HG03460 (cell line): Measurements from ENCODE around the gene USP21.

ENCODE experiments used
- ATAC-seq: cut with Tn5 transposase; IDR thresholded peaks from one replicate; pipeline ENCODE4 v1.9.1; 2021; ENCODE audit not compliant: unreplicated experiment

USP21 gene

GRCh38 chr1:161132410-161133219 is 26.7 kb upstream of the USP21 start, which contains the start of gene DEDD:
TSS of gene DEDD (minus strand) at chr1:161132667. CDS start at chr1:161124462, 8,205 bp downstream.
- peak; percentile 94 for ATAC-seq

GRCh38 chr1:161133220-161133740 is 26.0 kb upstream of the USP21 start:
- ATAC-seq = no peak

GRCh38 chr1:161137881-161138280 is 21.4 kb upstream of the USP21 start:
- no peak for ATAC-seq

- ATAC-seq = no peak
Observed at GRCh38 chr1:161138431-161138830, 20.9 kb upstream of the USP21 start.

GRCh38 chr1:161139766-161140165 is 19.5 kb upstream of the USP21 start:
- ATAC-seq = no peak

DNA sequence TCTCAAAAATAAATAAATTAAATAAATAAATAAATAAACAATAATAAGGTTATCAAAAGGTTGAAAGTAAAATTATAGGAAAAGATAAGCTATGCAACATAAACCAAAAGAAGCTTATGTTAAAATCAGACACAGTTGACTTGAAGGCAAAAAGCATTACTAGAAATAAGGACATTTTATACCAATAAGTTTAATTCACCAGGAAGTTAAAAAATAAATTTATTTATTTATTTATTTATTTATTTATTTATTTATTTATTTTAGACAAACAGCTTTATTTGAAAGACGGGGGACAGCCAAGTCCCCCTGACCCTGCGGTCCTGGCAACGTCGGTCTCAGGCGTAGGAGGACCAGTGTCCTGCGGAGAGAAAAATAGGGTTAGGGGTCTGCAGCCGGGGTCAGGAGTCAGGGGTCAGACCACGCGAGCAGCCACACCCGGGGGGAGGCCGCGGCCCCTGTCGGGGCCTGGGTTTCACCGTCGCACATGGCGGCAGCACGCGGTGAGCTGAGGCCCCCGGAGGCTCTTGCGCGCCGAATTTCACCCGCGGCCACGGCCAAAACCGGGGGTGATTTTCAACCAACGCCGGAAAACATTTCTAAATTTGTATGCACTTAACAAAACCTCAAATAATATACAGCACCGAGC is 18.4 kb upstream of the USP21 start:
- no peak for ATAC-seq

- no peak for ATAC-seq
Observed at GRCh38 chr1:161145832-161146231, 13.5 kb upstream of the USP21 start.

- ATAC-seq = peak; percentile 7
Observed at GRCh38 chr1:161153176-161153575, 6.1 kb upstream of the USP21 start.

GRCh38 chr1:161153682-161154337 is 5.5 kb upstream of the USP21 start, which contains the start of gene UFC1:
TSS of gene UFC1 (plus strand) at chr1:161153978. CDS start at chr1:161153998, 20 bp downstream.
- peak; percentile 83 for ATAC-seq

- ATAC-seq = no peak
Observed at GRCh38 chr1:161157867-161158266, 1.4 kb upstream of the USP21 start.

GRCh38 chr1:161158316-161159010 is 837 bp upstream of the USP21 start:
- ATAC-seq = no peak

DNA sequence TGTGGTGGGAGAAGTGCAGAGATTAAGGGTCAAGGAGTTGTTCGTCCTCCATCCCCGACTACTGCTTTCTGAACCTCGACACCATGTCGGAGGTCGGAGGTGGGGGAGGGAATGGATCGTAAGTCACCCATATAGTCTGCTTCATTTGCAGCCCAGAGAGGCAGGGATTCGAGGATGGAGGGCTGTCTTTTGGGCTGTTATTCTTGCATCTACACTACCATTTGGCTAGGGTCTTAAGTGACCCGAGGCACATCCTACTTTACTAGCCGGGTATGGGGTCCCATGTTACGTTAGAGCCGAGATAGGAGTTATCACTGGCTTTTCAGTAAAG is 578 bp downstream of the USP21 start:
- no peak for ATAC-seq

GRCh38 chr1:161160671-161161145 is 1.4 kb downstream of the USP21 start:
- ATAC-seq = no peak

DNA sequence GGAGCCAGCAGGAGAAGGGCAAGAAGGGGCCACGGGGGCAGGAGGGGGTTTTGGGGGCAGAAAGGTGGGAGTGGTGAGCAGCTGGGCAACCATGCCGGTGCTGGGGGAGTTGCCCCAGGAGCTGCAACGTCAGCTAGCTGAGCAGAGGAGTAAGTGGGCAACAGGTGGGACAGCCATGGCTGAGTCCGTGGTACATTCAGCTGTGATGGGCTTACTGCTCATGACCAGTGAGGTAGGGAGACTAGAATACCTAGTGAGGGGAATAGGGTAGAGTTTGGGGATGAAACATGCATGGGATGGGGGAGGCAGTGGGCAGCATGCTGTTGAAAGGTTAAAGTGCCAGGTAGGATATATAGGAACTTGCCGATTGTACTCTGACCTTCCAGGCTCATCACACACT is 2.4 kb downstream of the USP21 start:
- ATAC-seq = no peak

GRCh38 chr1:161162052-161162451 is 2.8 kb downstream of the USP21 start:
- no peak for ATAC-seq

DNA sequence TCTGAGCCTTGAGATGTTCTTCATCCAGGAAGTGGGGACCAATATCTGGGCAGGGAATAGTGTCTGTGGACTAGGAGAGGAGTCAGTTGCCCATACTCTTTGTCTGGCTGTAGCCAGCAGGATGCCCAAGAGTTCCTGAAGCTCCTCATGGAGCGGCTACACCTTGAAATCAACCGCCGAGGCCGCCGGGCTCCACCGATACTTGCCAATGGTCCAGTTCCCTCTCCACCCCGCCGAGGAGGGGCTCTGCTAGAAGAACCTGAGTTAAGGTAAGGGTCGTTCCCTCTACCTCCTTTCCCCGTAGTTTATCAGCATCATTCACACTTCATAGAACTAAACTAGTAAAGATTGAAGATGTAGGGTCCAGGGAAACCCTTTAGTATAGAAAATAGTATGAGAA is 3.5 kb downstream of the USP21 start:
- ATAC-seq = no peak

- ATAC-seq = no peak
Observed at GRCh38 chr1:161163793-161164192, 4.5 kb downstream of the USP21 start.

- ATAC-seq = no peak
Observed at GRCh38 chr1:161164901-161165610, 5.8 kb downstream of the USP21 start.

DNA sequence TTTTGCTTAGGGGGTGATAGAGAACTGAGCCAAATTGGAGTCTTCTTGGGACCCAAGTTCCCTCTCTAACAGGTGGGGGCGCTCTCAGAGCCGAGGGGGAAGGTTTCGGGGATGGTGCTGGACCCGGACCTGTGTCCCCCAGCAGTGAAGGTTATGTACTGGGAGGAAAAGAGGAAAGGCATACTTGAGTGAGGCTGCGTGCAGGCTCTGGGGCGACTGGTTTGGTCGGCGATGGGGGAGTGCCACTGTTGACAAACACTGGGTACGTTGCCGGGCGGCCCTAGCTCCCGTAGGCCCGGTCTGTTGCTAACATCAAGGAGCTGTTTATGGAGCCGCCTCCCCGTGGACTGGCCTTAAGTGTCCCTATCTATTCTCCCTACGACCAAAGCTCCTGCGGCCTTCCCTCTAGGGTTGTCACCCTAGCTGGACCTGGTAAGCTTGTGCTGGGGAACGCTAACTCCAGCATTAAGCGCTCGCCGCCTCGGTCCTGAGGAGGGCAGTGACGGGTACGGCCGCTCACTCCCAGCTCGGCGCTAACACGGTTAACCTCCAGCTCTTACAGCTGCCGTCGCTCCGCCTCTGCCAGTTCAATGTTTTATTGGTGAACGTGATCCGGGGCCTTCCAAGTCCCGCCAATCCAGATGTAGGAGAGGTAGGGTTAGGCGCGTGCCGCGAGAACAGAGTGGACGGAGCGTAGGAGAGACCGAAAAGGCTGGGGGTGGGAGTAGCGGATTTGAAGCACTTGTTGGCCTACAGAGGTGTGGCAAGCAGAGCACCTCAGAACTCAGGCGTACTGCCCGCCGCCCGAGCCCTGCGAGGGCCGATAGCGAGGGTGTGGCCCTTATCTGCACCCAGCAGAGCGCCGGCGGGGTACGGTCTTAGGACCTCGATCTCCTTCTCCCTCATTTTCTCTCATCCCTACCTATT is 6.7 kb downstream of the USP21 start, which contains the start of gene PPOX:
PPOX (plus strand) TSS at position 685 of the 927 bp plus-strand sequence. CDS start 422 bp downstream, outside the sequence.
- ATAC-seq = peak; percentile 92
